ENCODE results near the gene UQCC3. TPM values are rescaled to one million over a fixed set of nuclear protein-coding genes. Genes with fewer than 3 reads are reported as not detected.
"Not testable (repeated sequence)": the region's sequence is repeated elsewhere in the genome, so short reads cannot be mapped to it uniquely, and the experiment has no call there.

The UQCC3 gene
- total RNA-seq, 1 experiment from 2014 or later, result 14.9 TPM

DNA sequence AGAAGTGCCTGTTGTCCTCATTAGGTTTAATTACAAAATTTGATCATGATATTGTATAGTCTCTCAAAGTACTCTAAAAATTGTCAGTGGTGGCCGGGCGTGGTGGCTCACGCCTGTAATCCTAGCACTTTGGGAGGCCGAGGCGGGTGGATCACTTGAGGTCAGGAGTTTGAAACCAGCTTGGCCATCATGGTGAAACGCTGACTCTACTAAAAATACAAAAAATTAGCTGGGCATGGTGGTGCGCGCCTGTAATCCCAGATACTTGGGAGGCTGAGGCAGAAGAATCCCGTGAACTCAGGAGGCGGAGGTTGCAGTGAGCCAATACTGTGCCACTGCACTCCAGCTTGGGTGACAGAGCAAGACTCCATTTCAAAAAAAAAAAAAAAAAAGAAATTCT is 3.9 kb downstream of the UQCC3 start:
- H3K4me3 ChIP-seq; H3K9me3 ChIP-seq (replicated peaks); H3K27me3 ChIP-seq (replicated peaks); H3K27ac ChIP-seq; DNase-seq (ENCODE audit: low read depth in 1 of 2, low spot score in 2 of 2): not testable (repeated sequence)
- Histone ChIP-seq H3K4me1 (replicated peaks) (peaks cover 28% of the 10 kb centered on the region), H3K36me3 (peaks cover 64% of the 10 kb centered on the region)

DNA sequence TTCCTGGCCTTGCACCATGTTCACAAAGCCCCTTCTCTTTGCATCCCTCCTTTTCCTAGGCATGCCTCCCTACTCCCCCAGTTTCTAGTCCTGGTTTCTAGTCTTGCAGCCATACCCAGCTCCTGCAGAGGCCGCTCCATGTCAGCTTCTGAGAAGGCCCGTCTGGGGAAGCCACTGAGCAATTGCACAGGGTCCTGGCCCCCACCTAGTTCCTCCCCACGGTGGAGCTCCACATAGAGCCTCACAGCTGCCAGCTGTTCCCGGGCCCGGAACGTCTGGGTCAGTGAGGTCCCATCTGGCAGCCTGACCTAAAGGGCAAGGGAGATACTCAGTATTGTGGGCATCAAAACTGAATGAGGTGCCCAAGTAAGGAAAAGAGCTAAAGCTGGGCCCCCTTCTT is 5.2 kb downstream of the UQCC3 start:
- Histone ChIP-seq H3K4me1 (replicated peaks) (peaks cover 27% of the 10 kb centered on the region), H3K4me3 (no peak overlapping the region), H3K27ac (no peak overlapping the region), H3K36me3 (peaks cover 62% of the 10 kb centered on the region), H3K9me3 (replicated peaks) (no peaks in the 10 kb centered on the region), H3K27me3 (replicated peaks) (no peaks in the 10 kb centered on the region)
- no peak for DNase-seq (ENCODE audit: low read depth in 1 of 2, low spot score in 2 of 2)

DNA sequence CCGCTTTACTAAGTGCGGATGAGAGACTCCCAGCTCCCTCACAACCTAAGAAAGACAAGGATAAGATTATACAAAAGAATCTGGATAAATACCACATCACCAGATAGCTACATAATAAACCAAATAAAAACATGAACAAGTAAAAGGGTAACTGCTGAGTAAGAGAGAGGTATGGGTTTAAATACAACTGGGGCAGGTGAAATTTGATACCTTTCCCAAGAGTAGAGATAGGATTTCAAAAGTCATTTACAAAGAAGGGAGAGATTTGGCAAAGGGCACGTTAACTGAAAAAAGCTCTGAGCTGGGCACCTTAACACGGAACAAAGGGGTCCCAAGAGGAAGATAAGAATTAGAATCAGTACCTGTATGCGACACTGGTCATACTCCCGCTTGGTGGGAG is 5.7 kb downstream of the UQCC3 start:
- no peak for DNase-seq (ENCODE audit: low read depth in 1 of 2, low spot score in 2 of 2)
- Histone ChIP-seq H3K27ac (no peak overlapping the region), H3K27me3 (replicated peaks) (no peaks in the 10 kb centered on the region), H3K4me3 (no peak overlapping the region), H3K9me3 (replicated peaks) (no peaks in the 10 kb centered on the region), H3K4me1 (replicated peaks) (peaks cover 27% of the 10 kb centered on the region), H3K36me3 (peaks cover 58% of the 10 kb centered on the region)

DNA sequence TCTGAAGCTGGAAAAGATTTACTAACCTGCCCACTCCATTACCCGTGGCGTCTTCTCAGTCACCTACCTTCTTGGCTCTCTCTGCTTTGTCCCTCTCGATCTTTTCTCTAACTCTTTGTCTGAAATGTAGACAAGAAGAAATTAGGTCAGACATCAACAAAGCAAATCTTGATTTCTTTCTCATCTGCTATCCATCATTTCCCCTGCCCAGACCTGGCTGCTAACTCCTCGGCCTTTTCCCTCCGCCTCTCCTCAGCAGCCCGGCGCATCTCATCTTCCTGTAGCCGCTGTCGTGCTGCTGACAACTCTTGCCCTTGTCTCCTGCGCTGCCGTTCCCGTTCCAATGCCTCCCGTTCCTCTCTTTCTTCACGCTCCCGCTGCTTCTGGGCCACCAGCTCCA is 6.2 kb downstream of the UQCC3 start:
- peaks cover 24% of the 10 kb centered on the region for H3K4me1 ChIP-seq (replicated peaks)
- no peaks in the 10 kb centered on the region for H3K27me3 ChIP-seq (replicated peaks)
- no peaks in the 10 kb centered on the region for H3K9me3 ChIP-seq (replicated peaks)
- peak overlapping the region; percentile 90; the same call in 1 of the 2 replicates for H3K4me3 ChIP-seq
- H3K36me3 ChIP-seq, result peaks cover 54% of the 10 kb centered on the region
- H3K27ac ChIP-seq, result no peak overlapping the region
- DNase-seq (ENCODE audit: low read depth in 1 of 2, low spot score in 2 of 2), result no peak

DNA sequence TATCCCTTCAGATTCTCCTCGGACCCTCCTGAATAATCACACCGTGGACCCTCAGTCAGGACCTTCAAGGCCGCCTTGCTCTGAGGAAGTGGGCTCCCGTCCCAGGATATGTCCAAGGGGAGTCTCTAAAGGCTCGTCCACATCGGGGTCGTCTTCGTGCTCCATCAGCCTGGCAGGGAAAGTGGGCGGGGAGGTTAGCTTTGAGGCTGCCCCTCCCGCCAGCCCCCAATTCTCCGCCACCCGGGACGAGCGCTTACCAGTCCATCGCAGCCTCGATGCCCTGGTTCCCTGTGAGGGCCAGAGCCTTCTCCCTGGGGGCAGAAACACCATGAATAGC is 6.9 kb downstream of the UQCC3 start:
- Histone ChIP-seq H3K27ac (peak overlapping the region; percentile 59), H3K9me3 (replicated peaks) (no peaks in the 10 kb centered on the region), H3K27me3 (replicated peaks) (no peaks in the 10 kb centered on the region), H3K4me1 (replicated peaks) (peaks cover 20% of the 10 kb centered on the region), H3K4me3 (peak overlapping the region; percentile 90), H3K36me3 (peaks cover 48% of the 10 kb centered on the region)
- DNase-seq (ENCODE audit: low read depth in 1 of 2, low spot score in 2 of 2), result no peak

DNA sequence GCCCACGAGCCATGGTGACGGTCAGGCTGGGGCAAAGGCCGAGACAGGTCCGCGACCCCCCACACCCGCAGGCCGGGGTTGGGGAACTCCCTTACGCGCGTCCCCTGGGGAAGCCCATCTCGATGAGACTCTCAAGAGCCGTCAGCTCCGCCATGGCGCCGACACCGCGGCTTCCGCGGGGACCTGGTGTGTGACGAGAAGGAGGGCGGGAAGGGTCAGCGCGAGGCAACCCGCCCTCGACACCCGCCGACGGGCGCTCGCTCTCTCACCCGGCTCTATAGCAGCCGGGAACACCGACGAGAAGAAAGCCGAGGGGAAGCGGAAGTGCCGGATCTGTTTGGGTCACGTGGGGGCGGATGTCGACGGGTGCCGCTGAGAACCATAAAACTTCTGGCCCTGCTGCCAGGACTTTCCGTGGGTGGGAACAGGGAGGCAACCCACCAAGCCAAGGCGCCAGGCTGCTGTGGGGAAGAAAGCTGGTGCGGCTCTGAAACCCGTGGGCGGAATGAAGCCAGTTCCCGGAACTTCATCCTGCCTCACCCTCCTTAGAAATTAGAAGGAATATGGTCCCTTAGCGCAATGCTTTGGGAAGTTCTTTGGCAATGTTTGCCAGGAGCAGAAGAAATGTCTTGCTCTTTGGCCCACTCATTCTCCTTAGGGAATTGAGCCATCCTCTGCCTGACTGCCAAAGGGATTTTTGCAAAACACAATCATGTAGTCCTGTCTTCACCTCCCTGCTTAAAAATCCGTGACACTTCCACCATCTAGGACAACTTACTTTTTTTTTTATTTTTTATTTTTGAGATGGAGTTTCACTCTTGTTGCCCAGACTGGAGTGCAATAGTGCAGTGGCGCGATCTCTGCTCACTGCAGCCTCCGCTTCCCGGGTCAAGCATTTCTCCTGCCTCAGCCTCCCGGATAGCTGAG is 7.6 kb downstream of the UQCC3 start, which contains the start of gene UBXN1:
Gene UBXN1, minus strand, starts transcription at position 304 of the 927 bp plus-strand sequence. Its CDS starts 150 bp downstream, at position 154.
- peaks cover 41% of the 10 kb centered on the region for H3K36me3 ChIP-seq
- H3K9me3 ChIP-seq (replicated peaks), result no peaks in the 10 kb centered on the region
- peaks cover 20% of the 10 kb centered on the region for H3K4me1 ChIP-seq (replicated peaks)
- H3K27ac ChIP-seq, result peak within 1 kb of the TSS; percentile 59
- H3K27me3 ChIP-seq (replicated peaks), result no peaks in the 10 kb centered on the region
- peak; percentile 88 to 94 for DNase-seq (ENCODE audit: low read depth in 1 of 2, low spot score in 2 of 2)
- H3K4me3 ChIP-seq, result peak within 1 kb of the TSS; percentile 90

DNA sequence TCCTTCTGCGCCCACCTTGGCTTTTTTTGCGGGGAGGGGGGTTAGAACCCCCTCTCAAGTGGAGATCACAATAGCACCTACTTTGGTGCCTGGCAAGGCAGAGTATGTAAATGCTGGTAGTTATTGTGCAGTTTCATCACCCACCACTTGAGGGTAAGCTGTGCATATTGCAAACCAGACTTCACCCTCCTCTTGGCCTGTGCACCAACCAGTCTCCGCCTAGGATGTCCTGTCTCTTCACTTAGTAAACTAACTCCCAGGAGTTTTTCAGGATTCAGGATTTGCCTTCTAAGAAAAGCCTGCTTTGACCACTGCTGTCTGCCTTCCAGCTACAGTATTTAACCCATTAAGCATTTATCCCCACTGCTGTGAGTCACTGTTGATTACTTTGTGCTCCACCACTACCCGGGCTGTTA is 9.4 kb downstream of the UQCC3 start:
- peaks cover 20% of the 10 kb centered on the region for H3K4me1 ChIP-seq (replicated peaks)
- H3K27me3 ChIP-seq (replicated peaks), result no peaks in the 10 kb centered on the region
- no peaks in the 10 kb centered on the region for H3K9me3 ChIP-seq (replicated peaks)
- no peak overlapping the region; the same call in 1 of the 2 replicates for H3K27ac ChIP-seq
- peaks cover 27% of the 10 kb centered on the region for H3K36me3 ChIP-seq
- peak; percentile 54 to 68 for DNase-seq (ENCODE audit: low read depth in 1 of 2, low spot score in 2 of 2)
- H3K4me3 ChIP-seq, result no peak overlapping the region

DNA sequence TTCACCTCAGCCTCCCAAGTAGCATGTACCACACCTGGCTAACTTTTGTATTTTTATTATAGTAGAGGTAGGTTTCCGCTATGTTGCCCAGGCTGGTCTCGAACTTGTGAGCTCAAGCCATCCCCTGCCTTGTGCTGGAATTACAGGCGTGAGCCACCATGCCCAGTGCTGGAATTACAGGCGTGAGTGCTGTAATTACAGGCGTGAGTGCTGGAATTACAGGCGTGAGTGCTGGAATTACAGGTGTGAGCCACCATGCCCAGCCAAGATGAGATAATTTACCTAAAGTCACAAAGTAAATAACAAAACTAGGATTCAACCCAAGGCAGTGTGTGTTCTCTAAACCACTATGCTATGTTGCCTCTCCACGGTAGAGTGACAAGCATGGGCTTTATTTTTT is 11.0 kb downstream of the UQCC3 start:
- DNase-seq (ENCODE audit: low read depth in 1 of 2, low spot score in 2 of 2), result no peak
- no peak overlapping the region for H3K27ac ChIP-seq
- peaks cover 20% of the 10 kb centered on the region for H3K4me1 ChIP-seq (replicated peaks)
- H3K36me3 ChIP-seq, result peaks cover 11% of the 10 kb centered on the region
- H3K4me3 ChIP-seq, result no peak overlapping the region
- no peaks in the 10 kb centered on the region for H3K9me3 ChIP-seq (replicated peaks)
- no peaks in the 10 kb centered on the region for H3K27me3 ChIP-seq (replicated peaks)

DNA sequence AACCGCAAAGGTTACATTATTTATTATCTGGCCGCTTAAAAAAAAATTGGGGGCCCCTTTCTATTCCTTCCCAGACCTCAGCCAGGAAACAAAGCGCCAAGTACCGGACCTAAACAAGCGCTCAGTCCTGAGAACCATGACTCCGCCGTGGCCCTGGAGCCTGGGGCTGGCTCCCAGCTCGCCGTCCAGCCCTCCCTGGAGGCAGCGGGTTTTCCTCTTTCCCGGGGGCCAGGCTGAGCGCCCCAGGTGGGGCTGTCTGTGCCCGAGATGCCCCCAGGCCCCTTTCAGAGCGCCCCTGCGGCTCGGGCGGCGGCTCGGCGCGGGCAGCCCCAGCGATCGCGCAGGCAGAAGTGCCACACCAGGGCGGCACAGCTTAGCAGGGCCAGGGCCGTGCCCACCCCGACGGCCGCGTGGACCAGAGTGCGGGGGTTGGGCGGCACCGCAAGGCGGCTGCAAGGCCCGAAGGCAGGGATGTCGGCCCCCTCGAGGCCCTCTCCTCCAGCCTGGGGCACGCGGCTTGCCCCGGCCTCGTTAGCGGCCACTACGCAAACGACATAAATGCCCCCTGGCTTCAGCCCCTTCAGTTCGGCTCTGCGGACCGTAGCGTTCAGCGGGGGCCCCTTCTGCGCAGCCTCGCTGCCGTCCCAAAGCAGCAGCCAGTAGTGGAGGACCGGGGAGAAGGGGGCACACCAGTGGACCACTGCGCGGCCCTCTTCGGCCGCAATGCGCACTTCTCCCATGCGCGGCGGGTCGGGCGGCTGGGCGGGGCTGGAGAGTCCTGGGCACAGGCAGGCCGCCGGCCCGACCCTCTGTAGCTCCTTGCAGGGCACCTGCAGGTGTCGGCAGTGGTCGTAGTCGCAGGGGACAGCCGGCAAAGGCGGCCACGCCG is 16.3 kb downstream of the UQCC3 start:
- no peak overlapping the region for H3K4me3 ChIP-seq
- peaks cover 12% of the 10 kb centered on the region for H3K4me1 ChIP-seq (replicated peaks)
- H3K27me3 ChIP-seq (replicated peaks), result no peaks in the 10 kb centered on the region
- H3K9me3 ChIP-seq (replicated peaks), result no peaks in the 10 kb centered on the region
- peaks cover 29% of the 10 kb centered on the region for H3K36me3 ChIP-seq
- no peak overlapping the region for H3K27ac ChIP-seq
- DNase-seq (ENCODE audit: low read depth in 1 of 2, low spot score in 2 of 2), result no peak

DNA sequence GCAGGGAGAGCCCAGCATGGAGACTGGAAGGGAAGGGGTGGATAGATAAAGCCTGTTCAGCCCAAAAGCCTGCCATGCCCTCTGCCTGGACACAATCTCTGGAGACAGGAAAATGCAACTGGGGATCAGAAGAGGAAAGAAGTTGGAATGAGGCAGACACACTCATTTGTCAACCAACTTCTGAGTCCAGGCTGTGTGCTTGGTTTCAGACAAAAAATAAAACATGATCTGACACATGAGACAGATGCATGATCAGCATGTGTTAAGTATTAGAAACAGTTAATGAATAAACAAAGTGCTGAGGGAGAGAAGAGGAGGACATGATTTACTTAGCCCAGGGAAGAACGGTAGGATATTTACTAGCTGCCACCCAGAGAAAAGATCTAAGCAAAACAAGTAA is 17.0 kb downstream of the UQCC3 start:
- H3K27ac ChIP-seq, result no peak overlapping the region
- no peaks in the 10 kb centered on the region for H3K9me3 ChIP-seq (replicated peaks)
- peaks cover 36% of the 10 kb centered on the region for H3K36me3 ChIP-seq
- peaks cover 12% of the 10 kb centered on the region for H3K4me1 ChIP-seq (replicated peaks)
- H3K27me3 ChIP-seq (replicated peaks), result no peaks in the 10 kb centered on the region
- H3K4me3 ChIP-seq, result no peak overlapping the region
- DNase-seq (ENCODE audit: low read depth in 1 of 2, low spot score in 2 of 2), result no peak

DNA sequence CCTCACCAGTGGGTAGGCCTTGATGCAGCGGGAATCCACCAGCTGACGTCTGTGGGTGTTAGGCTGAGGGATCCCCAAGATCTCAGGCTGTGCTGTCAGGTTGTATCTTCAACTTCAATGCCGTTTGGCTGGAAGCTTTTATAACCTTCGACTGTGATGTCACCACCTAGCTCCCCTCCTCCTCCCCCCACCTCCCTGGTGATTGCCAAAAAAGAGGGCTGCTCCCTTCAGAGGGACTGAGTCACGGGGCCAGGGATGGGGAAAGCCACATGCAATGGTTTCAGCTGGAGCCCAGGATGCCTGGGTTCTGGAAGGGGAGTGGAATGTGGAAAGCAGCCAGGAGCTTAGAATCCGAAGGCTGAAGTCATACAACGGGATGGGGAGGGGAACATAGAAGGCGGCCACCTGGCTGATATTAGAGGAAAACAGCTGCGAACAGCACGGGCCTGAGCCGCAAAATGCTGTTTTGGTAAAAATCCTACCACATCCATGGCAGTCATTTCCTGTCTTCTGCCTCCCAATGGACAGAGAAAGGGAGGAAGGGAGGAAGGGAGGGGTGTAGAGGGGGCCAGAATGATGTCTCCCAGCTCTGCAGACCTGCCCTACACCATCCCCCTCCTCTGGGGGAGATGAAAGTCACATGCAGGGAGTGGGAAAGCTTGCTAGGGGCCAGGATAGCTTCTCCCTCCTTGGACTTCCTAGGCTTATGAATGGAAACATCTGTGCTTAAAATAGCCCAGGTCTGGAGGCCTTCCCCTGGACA is 18.1 kb downstream of the UQCC3 start, which contains the start of gene LRRN4CL:
Gene LRRN4CL, minus strand, starts transcription at position 110 of the 763 bp plus-strand sequence. CDS start 1,022 bp downstream, outside the sequence.
- peaks cover 12% of the 10 kb centered on the region for H3K4me1 ChIP-seq (replicated peaks)
- peak; percentile 65 to 86 for DNase-seq (ENCODE audit: low read depth in 1 of 2, low spot score in 2 of 2)
- peak within 1 kb of the TSS; percentile 13; the same call in 1 of the 2 replicates for H3K27ac ChIP-seq
- H3K9me3 ChIP-seq (replicated peaks), result no peaks in the 10 kb centered on the region
- no peaks in the 10 kb centered on the region for H3K27me3 ChIP-seq (replicated peaks)
- H3K36me3 ChIP-seq, result peaks cover 46% of the 10 kb centered on the region
- H3K4me3 ChIP-seq, result no peak within 1 kb of the TSS

DNA sequence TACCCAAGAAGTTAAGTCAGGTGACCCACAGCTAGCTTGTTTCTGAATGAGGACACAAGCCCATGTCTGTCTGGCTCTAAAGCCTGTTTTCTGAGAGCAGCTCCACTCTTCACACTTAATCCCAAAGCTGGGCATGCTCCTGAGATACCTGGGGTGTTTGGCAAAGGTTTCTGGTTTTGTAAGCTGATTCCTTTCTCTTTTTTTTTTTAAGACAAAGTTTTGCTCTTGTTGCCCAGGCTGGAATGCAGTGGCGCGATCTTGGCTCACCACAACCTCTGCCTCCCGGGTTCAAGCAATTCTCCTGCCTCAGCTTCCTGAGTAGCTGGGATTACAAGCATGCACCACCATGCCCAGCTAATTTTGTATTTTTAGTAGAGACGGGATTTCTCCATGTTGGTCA is 22.2 kb downstream of the UQCC3 start:
- H3K27me3 ChIP-seq (replicated peaks); DNase-seq (ENCODE audit: low read depth in 1 of 2, low spot score in 2 of 2); H3K27ac ChIP-seq; H3K4me3 ChIP-seq; H3K9me3 ChIP-seq (replicated peaks): not testable (repeated sequence)
- H3K36me3 ChIP-seq, result peaks cover 57% of the 10 kb centered on the region
- peaks cover 12% of the 10 kb centered on the region for H3K4me1 ChIP-seq (replicated peaks)

DNA sequence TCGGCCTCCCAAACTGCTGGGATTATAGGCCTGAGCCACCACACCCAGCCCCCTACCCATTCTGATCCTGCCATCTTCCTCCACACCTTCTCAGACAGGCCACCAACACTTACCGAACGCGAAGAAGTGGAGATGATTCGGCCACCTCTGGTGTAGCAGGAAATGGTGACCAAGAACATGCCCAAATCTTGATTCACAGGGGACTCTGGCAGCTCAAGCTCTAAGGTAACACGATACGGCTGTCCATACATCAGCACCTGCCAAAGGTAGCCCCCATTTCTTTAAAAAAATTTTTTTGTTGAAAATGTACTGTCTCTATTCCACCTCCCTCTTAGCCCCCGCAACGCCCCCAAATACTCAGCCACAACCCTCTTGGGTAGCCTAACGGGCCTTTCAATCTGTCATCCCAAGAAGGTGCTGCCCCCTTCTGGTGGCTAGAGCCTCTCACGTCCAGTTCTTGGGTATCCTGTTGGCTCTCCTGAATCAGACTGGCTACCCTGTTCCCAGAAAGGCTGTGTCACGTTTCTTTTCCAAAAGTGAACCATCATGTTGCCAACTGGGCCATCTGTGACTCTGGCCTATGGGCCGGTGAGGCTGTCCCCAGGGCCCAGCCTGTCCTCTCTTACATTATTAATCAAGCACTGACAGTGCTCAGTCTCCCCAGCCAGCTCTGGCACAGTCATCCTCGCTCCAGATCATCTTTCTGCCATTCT is 23.1 kb downstream of the UQCC3 start:
- Histone ChIP-seq H3K9me3 (replicated peaks) (no peaks in the 10 kb centered on the region), H3K27me3 (replicated peaks) (no peaks in the 10 kb centered on the region), H3K27ac (no peak overlapping the region), H3K36me3 (peaks cover 64% of the 10 kb centered on the region), H3K4me3 (no peak overlapping the region), H3K4me1 (replicated peaks) (peaks cover 6% of the 10 kb centered on the region)
- DNase-seq (ENCODE audit: low read depth in 1 of 2, low spot score in 2 of 2), result peak; percentile 74 to 88

All from SJSA1 (cell line).